NCI-H69 (cell line): ENCODE data around the gene PDE12.
A peak's percentile ranks its signal among the peaks of the same experiment; 100 is the strongest.

Source experiments
- DNase-seq: peaks from one replicate; lab custom pipeline; 2025; lab: John Stamatoyannopoulos, UW

The PDE12 gene, protein sequence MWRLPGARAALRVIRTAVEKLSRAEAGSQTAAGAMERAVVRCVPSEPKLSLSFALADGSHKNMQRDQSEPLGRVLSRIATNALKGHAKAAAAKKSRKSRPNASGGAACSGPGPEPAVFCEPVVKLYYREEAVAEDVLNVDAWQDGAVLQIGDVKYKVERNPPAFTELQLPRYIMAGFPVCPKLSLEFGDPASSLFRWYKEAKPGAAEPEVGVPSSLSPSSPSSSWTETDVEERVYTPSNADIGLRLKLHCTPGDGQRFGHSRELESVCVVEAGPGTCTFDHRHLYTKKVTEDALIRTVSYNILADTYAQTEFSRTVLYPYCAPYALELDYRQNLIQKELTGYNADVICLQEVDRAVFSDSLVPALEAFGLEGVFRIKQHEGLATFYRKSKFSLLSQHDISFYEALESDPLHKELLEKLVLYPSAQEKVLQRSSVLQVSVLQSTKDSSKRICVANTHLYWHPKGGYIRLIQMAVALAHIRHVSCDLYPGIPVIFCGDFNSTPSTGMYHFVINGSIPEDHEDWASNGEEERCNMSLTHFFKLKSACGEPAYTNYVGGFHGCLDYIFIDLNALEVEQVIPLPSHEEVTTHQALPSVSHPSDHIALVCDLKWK

DNA sequence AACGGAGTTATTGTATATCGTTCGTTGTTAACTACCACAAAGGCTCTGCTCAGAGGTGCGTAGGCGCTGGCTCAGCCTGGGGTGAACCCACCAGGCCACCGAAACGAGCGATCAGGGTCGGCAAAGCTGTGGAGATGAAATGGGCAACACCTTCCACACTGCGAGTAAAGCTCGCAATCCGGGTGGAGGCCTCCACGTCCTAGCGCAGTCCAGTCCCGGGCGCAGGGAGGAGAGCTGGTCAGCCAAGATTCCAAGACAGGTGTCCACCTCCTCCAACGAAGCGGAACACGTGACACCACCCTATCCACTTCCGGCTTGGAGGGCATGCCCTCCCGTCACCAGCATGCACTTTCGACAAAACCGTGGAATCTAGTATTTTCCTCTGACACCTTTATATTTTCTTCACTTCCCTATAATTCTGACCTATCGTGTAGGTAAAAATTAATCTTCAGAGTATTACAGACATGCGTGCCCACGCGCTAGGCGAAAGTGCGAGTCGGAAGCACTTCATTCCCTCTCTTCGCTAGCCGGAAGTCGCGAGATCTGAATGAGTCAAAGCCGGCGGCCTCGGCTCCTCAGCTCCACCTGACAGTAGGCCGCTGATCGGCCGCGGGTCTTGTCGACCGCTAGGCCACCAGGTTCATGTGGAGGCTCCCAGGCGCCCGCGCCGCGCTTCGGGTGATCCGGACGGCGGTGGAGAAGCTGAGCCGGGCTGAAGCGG lies at the start of gene PDE12:
PDE12 (plus strand) TSS at position 537 of the 721 bp plus-strand sequence; CDS start at position 643, 106 bp downstream.
- peak; percentile 90 for DNase-seq

DNA sequence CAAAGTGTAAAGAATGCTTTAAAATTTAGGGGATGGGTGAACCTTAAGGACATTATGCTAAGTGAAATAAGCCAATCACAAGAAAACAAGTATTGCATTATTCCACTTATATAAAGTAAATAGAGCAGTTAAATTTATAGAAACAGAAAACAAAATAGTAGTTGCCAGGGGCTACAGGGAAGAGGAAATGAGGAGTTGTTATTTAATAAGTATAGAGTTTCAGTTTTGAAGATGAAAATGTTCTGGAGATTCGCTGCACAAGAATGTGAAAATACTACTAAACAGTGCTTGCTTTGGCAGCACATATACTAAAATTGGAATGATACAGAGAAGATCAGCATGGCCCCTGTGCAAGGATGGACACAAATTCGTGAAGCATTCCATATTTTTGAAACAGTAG lies 43.9 kb upstream of the PDE12 start:
- no peak for DNase-seq

DNA sequence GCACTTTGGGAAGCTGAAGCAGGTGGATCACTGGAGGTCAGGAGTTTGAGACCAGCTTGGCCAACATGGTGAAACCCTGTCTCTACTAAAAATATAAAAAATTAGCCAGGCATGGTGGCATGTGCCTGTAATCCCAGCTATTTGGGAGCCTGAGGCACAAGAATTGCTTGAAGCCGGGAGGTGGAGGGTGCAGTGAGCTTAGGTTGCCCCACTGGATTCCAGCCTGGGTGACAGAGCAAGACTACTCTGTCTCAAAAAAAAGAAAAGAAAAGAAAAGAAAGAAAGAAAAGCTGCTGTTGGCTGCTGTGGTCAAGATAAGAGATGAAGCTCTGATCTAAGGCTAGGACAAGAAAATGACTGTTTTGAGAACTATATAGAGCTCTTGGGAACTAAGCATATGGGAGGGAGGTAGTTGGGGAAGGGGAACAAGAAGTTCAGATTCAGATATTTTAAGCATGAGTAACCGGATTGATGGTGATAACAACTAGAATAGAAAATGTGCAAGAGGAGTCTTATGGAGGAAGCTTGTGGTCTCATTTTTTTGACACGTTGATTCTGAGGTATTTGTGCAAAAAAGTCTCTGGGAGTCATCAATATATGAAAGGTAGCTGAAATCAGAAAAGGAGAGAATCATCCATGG lies 37.7 kb upstream of the PDE12 start:
- no peak for DNase-seq

DNA sequence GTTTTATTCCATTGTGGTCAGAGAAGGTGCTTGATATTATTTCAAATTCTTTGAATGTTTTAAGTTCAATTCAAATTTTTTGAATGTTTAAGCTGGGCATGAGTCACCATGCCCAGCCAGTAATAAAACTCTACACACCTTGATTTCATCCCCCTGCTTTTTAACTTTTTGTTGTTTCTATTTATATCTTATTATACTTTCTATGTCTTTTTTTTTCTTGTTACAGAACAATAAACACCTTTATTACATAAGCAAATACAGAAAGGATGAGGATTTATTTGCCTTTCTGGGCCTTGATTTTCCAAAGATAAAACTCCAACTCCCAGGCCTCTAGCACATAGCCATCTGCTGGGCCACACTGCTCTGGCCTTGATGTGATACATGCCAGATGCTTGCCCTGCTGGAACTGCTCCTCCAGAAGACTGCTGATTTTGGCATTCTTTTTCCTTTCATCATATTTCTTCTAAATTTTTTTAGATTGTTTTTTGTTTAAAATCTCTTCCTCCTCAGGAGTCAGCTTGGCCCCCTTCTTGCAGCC lies 25.9 kb upstream of the PDE12 start:
- DNase-seq: no peak

DNA sequence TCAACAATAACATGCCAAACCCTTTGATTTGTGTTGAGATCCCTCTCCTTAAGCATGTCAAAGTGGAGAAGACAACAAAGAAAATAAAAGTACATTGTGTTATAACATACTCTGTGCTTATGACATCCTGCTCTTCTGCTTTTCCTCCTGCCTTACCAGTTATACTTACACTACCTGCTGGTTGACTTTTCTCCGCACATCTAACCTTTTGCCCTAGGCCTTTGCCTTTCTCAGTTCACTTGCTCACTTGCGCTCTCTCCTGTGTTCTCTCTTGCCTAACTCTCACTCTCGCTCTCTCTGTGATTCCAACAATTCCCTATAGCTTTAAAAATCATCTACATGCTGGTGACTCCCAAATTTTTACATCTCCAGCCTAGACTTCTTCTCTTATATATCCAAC lies 17.6 kb upstream of the PDE12 start:
- no peak for DNase-seq

DNA sequence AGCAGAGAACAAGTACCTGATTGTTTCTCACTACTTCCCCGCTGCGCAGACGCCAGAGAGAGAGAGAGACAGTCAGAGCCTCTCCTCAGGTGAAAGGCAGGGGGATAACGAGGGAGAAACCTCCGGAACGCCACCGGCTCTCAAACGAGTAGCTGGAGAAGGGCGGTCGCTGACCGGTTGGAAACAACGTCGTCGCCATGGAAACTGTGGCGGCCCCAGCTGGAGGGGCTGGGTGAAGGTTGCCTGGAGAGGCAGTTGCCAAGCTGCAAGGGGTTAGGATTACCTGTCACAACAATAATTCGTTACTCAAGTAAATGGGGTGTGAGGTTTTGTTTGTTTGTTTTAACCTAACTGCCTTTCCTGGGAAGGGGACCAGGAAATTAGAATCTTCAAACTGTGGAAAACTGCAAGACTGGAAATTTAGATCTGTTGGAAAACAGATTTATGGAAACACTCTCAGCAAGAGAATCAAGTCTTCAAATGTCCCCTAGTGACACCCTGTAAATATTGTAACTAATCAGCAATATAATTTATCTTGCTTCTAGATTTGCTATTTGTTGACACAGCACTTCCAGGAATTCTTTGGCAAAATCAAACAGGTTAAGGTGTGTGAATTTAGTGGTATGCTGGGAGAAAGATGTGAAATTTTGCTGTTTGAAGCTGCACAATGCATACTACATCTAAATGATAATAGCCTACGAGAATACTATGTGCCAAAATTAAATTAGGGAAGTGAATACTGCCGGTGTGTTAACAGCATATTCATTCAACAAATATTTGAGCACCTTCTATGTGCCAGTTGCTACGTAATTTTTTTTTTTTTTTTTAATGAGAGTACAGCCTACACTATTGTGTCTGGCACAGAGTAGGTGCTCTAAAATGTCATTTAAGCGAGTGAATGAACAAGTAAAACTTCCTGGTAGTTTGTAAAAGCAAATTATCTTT lies 11.6 kb upstream of the PDE12 start, which contains the start of gene DNAH12:
DNAH12 (minus strand) TSS at position 164 of the 945 bp plus-strand sequence. CDS start 1,474 bp downstream, outside the sequence.
- DNase-seq: peak; percentile 94

DNA sequence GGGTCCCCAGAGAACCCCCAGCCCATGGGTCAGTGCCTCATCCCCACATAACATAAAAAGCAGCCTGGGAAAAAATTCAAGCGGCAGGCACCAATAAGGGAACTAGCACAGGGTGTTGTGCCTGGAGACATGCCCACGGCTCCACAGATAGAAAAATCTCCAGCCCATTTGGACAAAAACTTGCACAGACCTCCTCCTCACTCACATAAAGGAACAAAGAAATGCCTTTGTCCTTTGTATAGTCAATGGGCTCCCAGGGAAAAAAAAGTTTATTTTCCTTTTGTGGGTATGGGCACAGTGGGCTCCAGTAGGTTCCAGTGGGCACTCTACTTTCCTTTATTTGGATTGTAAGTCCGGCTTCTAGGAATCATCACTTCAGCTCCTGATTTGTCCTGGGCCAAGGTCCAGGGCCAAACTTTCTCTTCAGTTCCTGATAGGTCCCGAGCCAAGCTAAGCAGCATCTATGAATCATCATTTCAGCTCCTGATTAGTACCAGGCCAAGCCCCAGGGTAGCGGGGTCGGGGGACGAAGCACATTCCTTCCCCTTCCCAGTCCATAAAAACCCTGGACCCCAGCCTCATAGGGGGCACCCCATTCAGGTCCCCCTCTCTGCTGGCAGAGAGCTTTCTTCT lies 10.3 kb upstream of the PDE12 start:
- DNase-seq: no peak

DNA sequence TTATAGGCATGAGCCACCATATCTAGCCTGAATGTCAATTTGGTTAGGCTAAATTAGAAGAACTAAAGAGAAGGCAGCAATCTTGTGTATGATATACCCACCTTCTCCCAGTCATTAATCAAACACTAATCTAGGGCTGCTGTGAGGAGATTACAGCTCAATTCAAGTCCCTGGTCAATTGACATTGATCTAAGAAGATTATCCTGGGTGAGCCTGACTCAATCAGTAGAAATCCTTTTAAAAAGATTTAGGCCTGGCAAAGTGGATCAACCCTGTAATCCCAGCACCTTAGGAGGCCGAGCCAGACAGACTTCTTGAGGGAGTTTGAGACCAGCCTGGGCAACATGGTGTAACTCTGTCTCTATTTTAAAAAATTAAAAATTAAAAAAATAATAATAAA lies 9.5 kb upstream of the PDE12 start:
- DNase-seq: no peak

DNA sequence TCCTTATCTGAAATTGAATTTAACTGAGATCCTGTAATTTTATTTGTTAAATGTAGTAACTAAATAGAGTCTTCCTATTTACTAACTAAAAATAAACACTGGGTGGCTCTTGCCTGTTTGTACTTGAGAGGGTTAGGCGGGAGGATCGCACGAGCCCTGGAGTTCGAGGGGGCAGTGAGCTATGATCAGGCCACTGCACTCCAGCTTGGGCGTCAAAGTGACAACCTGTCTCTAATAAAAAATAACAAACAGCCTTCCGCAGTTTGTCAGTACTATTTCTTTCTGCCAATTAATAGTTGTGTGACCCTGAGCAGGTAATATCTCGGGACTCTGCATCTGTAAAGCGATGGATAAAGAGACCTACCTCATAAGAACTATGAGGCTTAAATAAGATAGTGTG lies 768 bp upstream of the PDE12 start:
- peak; percentile 33 for DNase-seq

DNA sequence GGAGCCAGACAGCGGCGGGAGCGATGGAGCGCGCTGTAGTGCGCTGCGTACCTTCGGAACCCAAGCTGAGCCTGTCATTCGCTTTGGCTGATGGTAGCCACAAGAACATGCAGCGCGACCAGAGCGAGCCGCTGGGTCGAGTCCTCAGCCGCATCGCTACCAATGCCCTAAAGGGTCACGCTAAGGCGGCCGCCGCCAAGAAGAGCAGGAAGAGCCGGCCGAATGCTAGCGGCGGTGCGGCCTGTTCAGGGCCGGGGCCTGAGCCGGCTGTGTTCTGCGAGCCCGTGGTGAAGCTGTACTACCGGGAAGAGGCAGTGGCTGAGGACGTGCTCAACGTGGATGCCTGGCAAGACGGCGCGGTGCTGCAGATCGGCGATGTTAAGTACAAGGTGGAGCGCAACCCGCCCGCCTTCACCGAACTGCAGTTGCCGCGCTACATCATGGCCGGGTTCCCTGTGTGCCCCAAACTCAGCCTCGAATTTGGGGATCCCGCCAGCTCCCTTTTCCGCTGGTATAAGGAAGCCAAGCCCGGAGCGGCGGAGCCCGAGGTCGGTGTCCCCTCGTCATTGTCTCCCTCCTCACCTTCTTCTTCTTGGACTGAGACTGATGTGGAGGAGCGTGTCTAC lies 498 bp downstream of the PDE12 start:
- peak; percentile 56 for DNase-seq

DNA sequence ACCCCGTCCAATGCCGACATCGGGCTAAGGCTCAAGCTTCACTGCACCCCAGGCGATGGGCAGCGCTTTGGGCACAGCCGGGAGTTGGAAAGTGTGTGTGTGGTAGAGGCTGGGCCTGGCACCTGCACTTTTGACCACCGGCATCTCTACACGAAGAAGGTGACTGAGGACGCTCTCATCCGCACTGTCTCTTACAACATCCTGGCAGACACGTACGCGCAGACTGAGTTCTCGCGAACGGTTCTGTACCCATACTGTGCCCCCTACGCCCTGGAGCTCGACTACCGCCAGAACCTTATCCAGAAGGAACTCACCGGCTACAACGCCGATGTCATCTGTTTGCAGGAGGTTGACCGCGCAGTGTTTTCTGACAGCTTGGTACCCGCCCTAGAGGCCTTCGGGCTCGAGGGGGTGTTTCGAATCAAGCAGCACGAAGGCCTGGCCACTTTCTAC lies 1.0 kb downstream of the PDE12 start:
- DNase-seq: peak; percentile 34

DNA sequence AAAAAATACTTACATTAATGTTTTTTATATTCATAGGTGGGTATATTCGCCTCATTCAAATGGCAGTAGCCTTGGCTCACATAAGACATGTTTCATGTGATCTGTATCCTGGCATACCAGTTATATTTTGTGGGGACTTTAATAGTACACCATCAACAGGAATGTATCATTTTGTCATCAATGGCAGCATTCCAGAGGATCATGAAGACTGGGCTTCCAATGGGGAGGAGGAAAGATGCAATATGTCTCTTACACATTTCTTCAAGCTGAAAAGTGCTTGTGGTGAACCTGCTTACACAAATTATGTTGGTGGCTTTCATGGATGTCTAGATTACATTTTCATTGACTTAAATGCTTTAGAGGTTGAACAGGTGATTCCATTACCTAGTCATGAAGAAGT lies 3.5 kb downstream of the PDE12 start:
- DNase-seq: no peak

DNA sequence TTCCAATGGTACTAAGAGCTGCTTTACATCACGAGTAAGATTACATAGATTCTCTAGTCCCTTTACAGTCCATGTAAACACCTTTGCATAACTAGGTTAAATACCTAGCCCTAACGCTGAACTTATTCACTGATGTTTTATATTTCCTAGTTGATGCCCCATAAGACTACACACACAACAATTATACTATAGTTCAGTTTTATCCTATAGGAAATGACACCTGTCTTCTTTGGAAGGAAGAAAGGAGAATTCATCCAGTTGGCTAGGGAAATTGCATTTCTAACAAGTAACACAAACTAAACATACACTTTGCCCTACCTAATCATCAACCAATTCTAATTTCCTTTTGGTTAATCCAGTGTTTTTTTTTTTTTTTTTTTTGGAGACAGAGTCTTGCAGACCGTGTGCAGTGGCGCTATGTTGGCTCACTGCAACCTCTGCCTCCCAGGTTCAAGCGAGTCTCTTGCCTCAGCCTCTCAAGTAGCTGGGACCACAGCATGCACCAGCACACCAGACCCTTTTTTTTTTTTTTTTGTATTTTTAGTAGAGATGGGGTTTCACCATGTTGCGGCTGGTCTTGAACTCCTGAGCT lies 13.9 kb downstream of the PDE12 start:
- DNase-seq: no peak

DNA sequence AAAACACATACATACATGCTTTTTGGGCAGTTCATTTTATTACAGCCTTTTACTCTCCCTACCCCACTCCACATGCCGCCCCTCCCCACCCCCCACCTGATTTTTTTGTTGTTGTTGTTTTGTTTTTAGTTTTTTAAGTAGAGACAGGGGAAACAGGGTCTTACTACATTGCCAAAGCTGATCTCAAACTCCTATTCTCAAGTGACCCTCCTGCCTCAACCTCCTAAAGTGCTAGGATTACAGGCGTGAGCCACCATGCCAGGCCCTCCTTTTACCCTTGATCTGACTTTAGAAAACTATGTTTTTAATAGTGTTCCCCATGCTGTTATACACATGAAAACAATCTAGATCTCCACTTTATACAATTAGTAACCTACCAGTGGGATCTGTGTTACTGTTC lies 14.8 kb downstream of the PDE12 start:
- DNase-seq: no peak

DNA sequence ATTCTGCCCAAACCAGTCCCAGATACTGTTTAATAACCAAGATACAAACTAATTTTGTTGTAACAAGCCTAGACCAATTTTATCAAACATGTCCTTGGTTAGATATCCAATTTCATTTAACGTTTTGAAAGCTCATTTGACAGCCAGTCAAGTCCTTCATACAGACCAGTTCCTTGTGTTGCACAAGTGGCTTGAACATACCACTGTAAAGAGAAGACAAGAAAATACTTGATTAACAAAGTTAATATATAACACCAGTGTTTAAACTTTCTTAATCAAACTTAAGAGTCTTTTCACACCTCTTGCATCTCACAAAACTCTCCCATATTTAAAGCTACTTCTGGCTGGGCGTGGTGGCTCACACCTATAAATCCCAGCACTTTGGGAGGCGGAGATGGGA lies 16.0 kb downstream of the PDE12 start:
- DNase-seq: no peak

DNA sequence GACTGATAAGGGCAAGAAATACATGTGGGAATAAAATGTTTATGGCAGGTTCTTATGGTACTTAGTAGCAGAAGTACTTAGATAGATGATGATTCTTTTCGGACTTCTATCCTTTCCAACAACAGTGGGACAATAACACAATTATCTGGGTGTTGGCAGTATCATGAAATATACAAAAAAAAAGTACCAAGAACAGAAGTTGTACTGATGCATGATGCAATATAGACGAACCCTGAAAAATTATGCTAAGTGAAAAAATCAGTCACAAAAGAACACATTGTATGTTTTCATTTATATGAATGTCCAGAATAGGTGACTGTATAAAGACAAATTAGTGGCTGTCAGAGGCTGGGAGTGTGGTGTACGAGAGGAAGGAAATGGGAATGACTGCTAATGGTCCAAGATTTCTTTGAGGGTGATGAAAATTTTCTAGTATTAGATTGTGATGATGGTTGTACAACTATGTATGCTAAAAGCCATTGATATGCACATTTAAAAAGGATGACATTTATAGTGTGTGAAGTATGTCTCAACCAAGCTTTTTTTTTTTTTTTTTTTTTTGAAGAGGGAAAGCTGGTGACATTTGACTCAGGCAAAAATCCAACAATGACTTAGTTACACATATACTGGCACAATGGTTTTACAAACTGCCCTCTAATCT lies 20.0 kb downstream of the PDE12 start:
- no peak for DNase-seq

DNA sequence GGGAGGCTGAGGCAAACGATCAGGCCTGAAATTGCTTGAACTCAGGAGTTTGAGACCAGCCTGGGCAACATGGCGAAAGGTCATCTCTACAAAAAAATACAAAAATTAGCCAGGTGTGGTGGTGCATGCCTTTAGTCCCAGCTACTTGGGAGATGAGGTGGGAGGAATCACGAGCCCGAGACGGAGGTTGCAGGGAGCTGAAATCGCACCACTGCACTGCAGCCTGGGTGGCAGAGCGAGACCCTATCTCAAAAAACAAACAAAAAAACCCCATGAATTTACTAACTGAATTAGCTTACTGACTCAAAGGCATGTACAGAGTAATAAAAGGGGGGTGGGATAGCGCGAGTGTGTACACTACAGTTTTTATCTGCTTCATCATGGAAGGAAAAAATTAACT lies 21.7 kb downstream of the PDE12 start:
- DNase-seq: no peak

DNA sequence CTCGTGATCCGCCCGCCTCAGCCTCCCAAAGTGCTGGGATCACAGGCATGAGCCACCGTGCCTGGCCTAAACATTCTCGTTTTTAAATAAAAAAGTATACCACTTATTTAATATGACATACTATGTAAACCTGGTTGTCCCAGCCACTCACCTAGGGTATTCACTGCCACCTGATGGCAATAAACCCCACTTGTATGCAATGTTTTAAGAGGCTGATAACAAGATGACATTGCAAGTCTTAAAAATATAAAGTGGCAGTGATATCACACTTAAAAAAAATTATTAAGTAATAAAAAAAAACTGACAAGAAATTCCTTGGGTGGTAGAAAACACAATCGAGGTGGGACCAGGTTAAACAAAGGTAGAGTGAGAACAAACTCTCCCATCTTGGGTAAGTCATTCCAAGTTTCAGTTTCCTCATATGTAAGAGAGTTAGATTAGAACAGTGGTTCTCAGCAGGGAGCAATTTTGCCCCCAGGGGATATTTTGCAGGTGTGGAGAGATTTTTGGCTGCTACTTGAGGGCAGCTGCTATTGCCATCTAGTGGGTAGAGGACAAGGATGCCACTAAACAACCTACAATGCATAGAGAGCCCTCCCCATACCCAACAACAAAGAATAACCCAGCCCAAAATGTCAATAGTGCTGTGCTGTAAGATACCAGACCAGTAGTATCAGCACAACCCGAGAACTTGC lies 26.5 kb downstream of the PDE12 start:
- peak; percentile 62 for DNase-seq
